ENCODE measurements around the gene KRT83. TPM values are rescaled to one million over a fixed set of nuclear protein-coding genes. Genes with fewer than 3 reads are reported as not detected.

The KRT83 gene
- total RNA-seq, 1 donor from 2014 or later: not detected

DNA sequence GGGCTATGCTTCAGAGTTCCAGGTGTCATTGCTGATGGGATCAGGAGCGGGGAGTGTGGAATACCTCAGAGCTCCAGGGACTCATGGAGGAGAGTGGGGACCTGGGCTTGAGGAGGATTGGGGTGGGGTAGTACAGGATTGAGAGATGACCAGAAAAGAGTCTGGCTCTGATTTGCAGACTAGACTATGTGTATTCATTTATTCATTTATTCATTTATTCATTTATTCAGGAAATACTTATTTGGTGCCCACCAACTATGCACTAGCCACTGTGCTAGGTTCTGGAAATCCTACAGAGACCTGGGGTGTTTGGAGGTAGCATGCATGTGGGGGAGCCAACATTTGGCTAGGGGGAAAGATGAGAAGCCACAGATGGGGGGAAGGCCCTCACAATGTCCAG is 871 bp upstream of the KRT83 start:
- Histone ChIP-seq H3K4me3 (ENCODE audit: low read depth, low read length) (no peak overlapping the region), H3K27me3 (ENCODE audit: control insufficient read depth, insufficient read depth, low read length) (peaks cover 35% of the 10 kb centered on the region), H3K36me3 (ENCODE audit: control insufficient read depth, insufficient read depth, low read length) (no peaks in the 10 kb centered on the region)
- TF ChIP-seq, protein P1, sequence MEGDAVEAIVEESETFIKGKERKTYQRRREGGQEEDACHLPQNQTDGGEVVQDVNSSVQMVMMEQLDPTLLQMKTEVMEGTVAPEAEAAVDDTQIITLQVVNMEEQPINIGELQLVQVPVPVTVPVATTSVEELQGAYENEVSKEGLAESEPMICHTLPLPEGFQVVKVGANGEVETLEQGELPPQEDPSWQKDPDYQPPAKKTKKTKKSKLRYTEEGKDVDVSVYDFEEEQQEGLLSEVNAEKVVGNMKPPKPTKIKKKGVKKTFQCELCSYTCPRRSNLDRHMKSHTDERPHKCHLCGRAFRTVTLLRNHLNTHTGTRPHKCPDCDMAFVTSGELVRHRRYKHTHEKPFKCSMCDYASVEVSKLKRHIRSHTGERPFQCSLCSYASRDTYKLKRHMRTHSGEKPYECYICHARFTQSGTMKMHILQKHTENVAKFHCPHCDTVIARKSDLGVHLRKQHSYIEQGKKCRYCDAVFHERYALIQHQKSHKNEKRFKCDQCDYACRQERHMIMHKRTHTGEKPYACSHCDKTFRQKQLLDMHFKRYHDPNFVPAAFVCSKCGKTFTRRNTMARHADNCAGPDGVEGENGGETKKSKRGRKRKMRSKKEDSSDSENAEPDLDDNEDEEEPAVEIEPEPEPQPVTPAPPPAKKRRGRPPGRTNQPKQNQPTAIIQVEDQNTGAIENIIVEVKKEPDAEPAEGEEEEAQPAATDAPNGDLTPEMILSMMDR (IDR thresholded peaks at IDR 0.05; ENCODE audit: insufficient read depth, low read length, poor library complexity, severe bottlenecking): no peak
- no peak for DNase-seq (ENCODE audit: low read depth)

DNA sequence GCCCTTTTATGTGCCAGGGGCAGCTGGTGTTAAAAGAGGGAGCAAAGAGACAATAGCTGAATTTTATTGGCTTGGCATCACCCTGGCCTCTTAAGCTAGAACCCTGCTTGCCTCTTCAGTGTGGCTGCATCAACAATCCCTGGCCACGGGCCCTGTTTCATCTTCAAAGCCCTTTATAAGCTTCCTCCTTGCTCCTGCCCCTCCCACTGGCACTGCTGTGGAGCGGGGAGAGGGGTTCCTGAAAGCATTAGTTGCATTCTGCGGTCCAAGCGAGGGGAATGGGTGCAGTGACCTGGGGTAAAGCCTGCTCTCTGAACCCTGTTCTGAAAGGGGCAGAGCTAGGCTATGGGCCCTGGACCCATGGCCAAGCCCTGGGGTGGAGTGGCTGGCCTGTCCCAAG is 220 bp upstream of the KRT83 start:
- no peak for DNase-seq (ENCODE audit: low read depth)
- Histone ChIP-seq H3K27me3 (ENCODE audit: control insufficient read depth, insufficient read depth, low read length) (peaks cover 35% of the 10 kb centered on the region), H3K4me3 (ENCODE audit: low read depth, low read length) (no peak overlapping the region), H3K36me3 (ENCODE audit: control insufficient read depth, insufficient read depth, low read length) (no peaks in the 10 kb centered on the region)
- TF ChIP-seq, protein P1 (IDR thresholded peaks at IDR 0.05; ENCODE audit: insufficient read depth, low read length, poor library complexity, severe bottlenecking): no peak

DNA sequence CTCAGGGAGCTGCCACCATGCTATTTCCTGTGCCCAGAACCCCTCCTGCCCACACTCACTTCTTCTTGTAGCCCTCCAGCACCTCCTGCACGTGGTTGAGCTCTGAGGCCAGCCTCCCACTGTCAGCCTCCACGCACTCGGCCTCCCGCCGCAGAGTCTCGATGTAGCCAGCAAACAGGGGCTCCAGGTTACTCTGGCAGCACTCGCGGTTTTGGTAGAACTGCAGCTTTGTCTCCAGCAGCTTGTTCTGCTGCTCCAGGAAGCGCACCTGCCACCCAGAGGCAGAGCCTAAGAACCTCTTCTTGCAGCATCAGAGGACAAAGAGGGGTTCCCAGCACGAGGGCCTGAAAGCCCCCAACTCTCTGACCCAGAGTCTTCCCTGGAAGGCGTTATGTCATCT is 2.1 kb downstream of the KRT83 start:
- Histone ChIP-seq H3K4me3 (ENCODE audit: low read depth, low read length) (no peak overlapping the region), H3K27me3 (ENCODE audit: control insufficient read depth, insufficient read depth, low read length) (peaks cover 39% of the 10 kb centered on the region), H3K36me3 (ENCODE audit: control insufficient read depth, insufficient read depth, low read length) (no peaks in the 10 kb centered on the region)
- no peak for DNase-seq (ENCODE audit: low read depth)
- TF ChIP-seq, protein P1 (IDR thresholded peaks at IDR 0.05; ENCODE audit: insufficient read depth, low read length, poor library complexity, severe bottlenecking): peak; percentile 22

DNA sequence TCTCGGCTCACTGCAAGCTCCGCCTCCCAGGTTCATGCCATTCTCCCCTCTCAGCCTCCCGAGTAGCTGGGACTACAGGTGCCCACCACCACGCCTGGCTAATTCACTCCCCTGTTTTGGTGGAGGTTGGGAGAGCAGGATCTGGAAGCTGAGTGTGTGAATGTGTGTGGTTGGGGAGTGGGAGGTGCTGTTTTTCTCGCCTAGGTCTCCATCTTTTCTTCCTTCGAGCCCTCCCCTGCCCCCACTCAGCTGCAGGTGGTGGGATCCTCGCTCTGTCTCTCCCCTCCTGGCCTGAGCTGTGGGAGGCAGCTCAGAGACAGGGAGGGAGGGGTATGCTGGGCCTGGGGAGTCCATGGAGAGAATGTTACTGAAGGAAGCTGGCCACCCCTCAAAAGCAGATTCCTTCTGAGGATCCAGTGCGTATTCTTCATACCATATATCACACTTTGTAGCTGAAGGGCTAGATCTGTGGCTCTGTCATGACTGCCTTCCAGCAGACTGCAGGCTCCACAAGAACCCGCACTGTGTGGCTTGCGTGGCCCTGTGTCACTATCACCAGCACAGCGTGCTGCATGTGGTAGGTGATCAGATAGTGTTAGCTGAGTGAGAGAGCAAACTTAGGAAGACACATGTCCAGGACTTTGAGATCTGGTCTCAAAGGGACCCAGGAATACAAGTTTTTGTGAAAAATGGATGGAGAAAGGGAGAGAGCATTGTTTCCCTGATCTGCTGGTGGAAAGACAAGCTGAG is 2.8 kb downstream of the KRT83 start:
- no peak overlapping the region for H3K4me3 ChIP-seq (ENCODE audit: low read depth, low read length)
- peaks cover 45% of the 10 kb centered on the region for H3K27me3 ChIP-seq (ENCODE audit: control insufficient read depth, insufficient read depth, low read length)
- TF ChIP-seq, protein P1 (IDR thresholded peaks at IDR 0.05; ENCODE audit: insufficient read depth, low read length, poor library complexity, severe bottlenecking): no peak

DNA sequence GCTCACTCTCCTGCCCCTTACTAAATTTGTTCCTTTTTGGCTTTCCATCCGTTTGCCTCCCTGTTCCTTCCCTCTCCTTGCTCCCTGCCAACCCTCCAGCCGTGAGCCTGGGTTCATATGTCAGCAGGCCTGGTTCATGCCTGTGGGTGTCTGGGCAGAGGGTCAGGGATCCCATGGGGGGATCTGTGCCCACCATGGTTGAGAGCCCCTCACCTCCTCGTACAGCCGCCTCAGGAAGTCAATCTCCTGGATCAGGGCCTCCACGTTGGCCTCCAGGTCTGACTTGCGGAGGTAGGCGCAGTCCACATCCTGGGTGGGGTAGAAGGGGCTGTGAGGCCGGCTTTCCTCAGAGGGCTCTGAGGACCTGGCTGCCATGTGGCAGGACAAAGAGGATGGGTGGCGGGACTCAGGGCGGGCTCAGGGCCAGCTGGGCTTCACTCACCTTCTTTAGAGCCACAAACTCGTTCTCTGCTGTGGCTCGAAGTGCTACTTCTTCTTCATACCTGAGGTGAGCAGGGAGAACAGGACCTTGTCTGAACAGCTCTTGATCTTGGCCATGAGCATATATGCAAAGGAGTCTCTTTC is 3.6 kb downstream of the KRT83 start:
- peaks cover 43% of the 10 kb centered on the region for H3K27me3 ChIP-seq (ENCODE audit: control insufficient read depth, insufficient read depth, low read length)
- TF ChIP-seq, protein P1 (IDR thresholded peaks at IDR 0.05; ENCODE audit: insufficient read depth, low read length, poor library complexity, severe bottlenecking): no peak

More for the DNA sequence above, 2.8 kb downstream of the KRT83 start:
- H3K36me3 ChIP-seq (ENCODE audit: control insufficient read depth, insufficient read depth, low read length): no peaks in the 10 kb centered on the region
- DNase-seq (ENCODE audit: low read depth): no peak

More for the DNA sequence above, 3.6 kb downstream of the KRT83 start:
- Histone ChIP-seq H3K4me3 (ENCODE audit: low read depth, low read length) (no peak overlapping the region), H3K36me3 (ENCODE audit: control insufficient read depth, insufficient read depth, low read length) (no peaks in the 10 kb centered on the region)
- DNase-seq (ENCODE audit: low read depth): no peak

All from kidney epithelial cell (primary cell).